CD4-positive, alpha-beta T cell treated with Interleukin-15 for 4 hours (primary cell): ENCODE results near the gene C22orf23.
"Not testable (repeated sequence)": the region's sequence is repeated elsewhere in the genome, so short reads cannot be mapped to it uniquely, and the experiment has no call there.

Source experiments
- DNase-seq: peaks from one replicate; pipeline ENCODE4 v3.0.0-alpha.2; 2020; ENCODE audit warnings: low spot score

Gene C22orf23

GRCh38 chr22:37982151-37982785 is 28.9 kb upstream of the C22orf23 start:
- DNase-seq: no peak

- DNase-seq: no peak
Measured at GRCh38 chr22:37981282-37982011, 28.0 kb upstream of the C22orf23 start.

- no peak for DNase-seq
Measured at GRCh38 chr22:37979782-37980181, 26.4 kb upstream of the C22orf23 start.

- no peak for DNase-seq
Measured at GRCh38 chr22:37976547-37976946, 23.1 kb upstream of the C22orf23 start.

- not testable (repeated sequence) for DNase-seq
Measured at GRCh38 chr22:37976022-37976421, 22.6 kb upstream of the C22orf23 start.

- no peak for DNase-seq
Measured at GRCh38 chr22:37975153-37975552, 21.8 kb upstream of the C22orf23 start.

GRCh38 chr22:37973271-37974170 is 20.1 kb upstream of the C22orf23 start:
- DNase-seq: no peak

- DNase-seq: no peak
Measured at GRCh38 chr22:37972527-37972926, 19.1 kb upstream of the C22orf23 start.

- no peak for DNase-seq
Measured at GRCh38 chr22:37971475-37972434, 18.4 kb upstream of the C22orf23 start.

- DNase-seq: no peak
Measured at GRCh38 chr22:37970864-37971263, 17.5 kb upstream of the C22orf23 start.

GRCh38 chr22:37968452-37969251 is 15.3 kb upstream of the C22orf23 start:
- no peak for DNase-seq

GRCh38 chr22:37967637-37968451 is 14.4 kb upstream of the C22orf23 start:
- DNase-seq: no peak

- DNase-seq: no peak
Measured at GRCh38 chr22:37967147-37967546, 13.7 kb upstream of the C22orf23 start.

- no peak for DNase-seq
Measured at GRCh38 chr22:37965940-37966664, 12.7 kb upstream of the C22orf23 start.

- DNase-seq: no peak
Measured at GRCh38 chr22:37961062-37961461, 7.7 kb upstream of the C22orf23 start.

- no peak for DNase-seq
Measured at GRCh38 chr22:37959231-37959825, 5.9 kb upstream of the C22orf23 start.

GRCh38 chr22:37957232-37957631 is 3.8 kb upstream of the C22orf23 start:
- DNase-seq: no peak

GRCh38 chr22:37955825-37956397 is 2.5 kb upstream of the C22orf23 start:
- not testable (repeated sequence) for DNase-seq
